Measurements from ENCODE around the gene CDK14. TPM values are rescaled to one million over a fixed set of nuclear protein-coding genes. Genes with fewer than 3 reads are reported as not detected.

Gene CDK14
- total and polyA plus RNA-seq, 4 donors = 4.2 to 12.4 (median 7.4) TPM

DNA sequence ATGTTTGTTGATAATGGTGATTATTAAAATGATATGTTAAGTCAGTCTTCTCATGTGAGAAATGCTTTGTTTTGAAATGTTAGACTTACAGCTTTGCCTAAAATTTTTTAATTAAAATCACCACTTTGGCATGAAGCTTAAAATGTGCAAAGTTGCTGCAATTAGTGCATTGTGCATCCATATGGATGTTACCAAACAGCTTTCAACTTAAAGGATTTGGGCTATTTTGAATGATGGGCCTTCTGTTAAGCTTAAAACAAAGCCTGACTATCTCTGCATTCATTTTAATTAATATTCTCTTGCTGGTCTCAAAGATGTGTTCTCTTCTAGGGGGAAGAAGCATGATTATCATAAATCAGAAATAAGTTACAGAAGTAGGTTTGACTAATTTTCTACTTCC is 603.5 kb downstream of the CDK14 start (continued):
- TF ChIP-seq REST (IDR thresholded peaks at IDR 0.05) = no peak

DNA sequence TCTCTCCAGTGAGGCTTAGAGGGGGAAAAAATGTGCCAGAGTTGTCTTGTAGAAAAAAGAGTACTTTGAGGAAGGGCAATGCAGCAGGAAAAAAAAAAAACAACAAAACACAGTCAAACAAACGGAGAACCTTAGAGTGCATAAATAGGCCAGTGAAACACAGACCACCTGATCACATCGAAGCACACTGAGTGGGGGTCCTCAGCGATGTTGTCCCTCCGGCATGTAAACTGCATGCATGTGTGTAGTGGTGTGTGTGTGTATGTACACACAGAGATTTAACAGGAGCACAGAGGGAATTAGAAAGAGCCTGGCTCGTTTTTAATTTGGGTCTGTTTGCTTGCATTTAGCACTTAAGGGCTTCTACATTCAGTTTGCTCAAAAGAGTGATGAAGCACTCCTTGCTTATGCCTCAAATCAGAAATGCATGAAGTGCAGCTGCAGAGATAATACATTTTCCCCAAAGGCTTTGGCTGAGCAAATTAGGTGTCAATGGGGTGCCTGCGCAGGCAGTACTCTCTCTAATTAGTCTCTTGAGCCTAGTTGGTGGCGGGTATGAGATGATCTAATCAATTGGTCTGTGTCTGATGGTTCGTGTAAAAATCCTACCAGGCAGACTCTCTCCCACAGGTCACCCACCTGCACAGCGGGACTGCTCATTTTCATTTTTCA is 605.5 kb downstream of the CDK14 start:
- H3K9me3 ChIP-seq (ENCODE audit: control insufficient read depth in 4 of 4, low read length in 3 of 4) = no peaks in the 10 kb centered on the region
- no peaks in the 10 kb centered on the region for H3K4me1 ChIP-seq (ENCODE audit: control insufficient read depth in 4 of 4, insufficient read depth in 4 of 4, low read length in 3 of 4)
- no peak for DNase-seq (ENCODE audit: low spot score)
- no peak overlapping the region for H3K27ac ChIP-seq (ENCODE audit: low read depth in 1 of 2, low read length in 2 of 2)
- TF ChIP-seq, protein P1, sequence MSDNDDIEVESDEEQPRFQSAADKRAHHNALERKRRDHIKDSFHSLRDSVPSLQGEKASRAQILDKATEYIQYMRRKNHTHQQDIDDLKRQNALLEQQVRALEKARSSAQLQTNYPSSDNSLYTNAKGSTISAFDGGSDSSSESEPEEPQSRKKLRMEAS (IDR thresholded peaks at IDR 0.05) = no peak
- no peak for TF ChIP-seq CTCF (IDR thresholded peaks at IDR 0.05; ENCODE audit: low read depth, low read length, missing input control)
- no peak for TF ChIP-seq NR2F2 (IDR thresholded peaks at IDR 0.05)
- TF ChIP-seq ZBTB33 (IDR thresholded peaks at IDR 0.05) = no peak
- TF ChIP-seq REST (IDR thresholded peaks at IDR 0.05) = no peak
- no peaks in the 10 kb centered on the region for H3K27me3 ChIP-seq (ENCODE audit: control insufficient read depth in 4 of 4, insufficient read depth in 4 of 4, low read length in 3 of 4)
- WGBS = 91% methylated on average over 9 of the region's 9 CpGs
- no peak overlapping the region for H3K4me3 ChIP-seq (ENCODE audit: low read depth in 1 of 3, low read length in 3 of 3)
- no peak overlapping the region for H3K9ac ChIP-seq (ENCODE audit: low read depth in 1 of 2, low read length in 2 of 2)
- no peaks in the 10 kb centered on the region for H3K36me3 ChIP-seq (ENCODE audit: control insufficient read depth in 4 of 4, insufficient read depth in 3 of 4, low read depth in 1 of 4, low read length in 3 of 4)
